ENCODE data around the gene ZNF618. TPM values are rescaled to one million over a fixed set of nuclear protein-coding genes. Genes with fewer than 3 reads are reported as not detected.

The ZNF618 gene
- total RNA-seq, 1 donor from 2014 or later: 51.5 TPM

GRCh38 chr9:113887436-113887835 lies 11.3 kb downstream of the ZNF618 start:
- Mint-ChIP-seq H3K4me1 (ENCODE audit: unreplicated experiment) (peaks cover 48% of the 10 kb centered on the region), H3K27ac (no peak overlapping the region), H3K4me3 (no peak overlapping the region), H3K36me3 (peaks cover 50% of the 10 kb centered on the region), H3K27me3 (no peaks in the 10 kb centered on the region), H3K9me3 (peaks cover 8% of the 10 kb centered on the region)
- DNase-seq (ENCODE audit: extremely low spot score, unreplicated experiment): no peak
- TF ChIP-seq CTCF (conservative IDR thresholded peaks at IDR 0.05): no peak

- no peak for TF ChIP-seq CTCF (conservative IDR thresholded peaks at IDR 0.05)
- H3K27me3 Mint-ChIP-seq: no peaks in the 10 kb centered on the region
- H3K4me3 Mint-ChIP-seq: no peak overlapping the region
- H3K4me1 Mint-ChIP-seq (ENCODE audit: unreplicated experiment): peaks cover 40% of the 10 kb centered on the region
- peaks cover 8% of the 10 kb centered on the region for H3K9me3 Mint-ChIP-seq
- no peak for DNase-seq (ENCODE audit: extremely low spot score, unreplicated experiment)
- no peak overlapping the region for H3K27ac Mint-ChIP-seq
- peaks cover 49% of the 10 kb centered on the region for H3K36me3 Mint-ChIP-seq
Measured at GRCh38 chr9:113888336-113888735, 12.2 kb downstream of the ZNF618 start.

GRCh38 chr9:113888976-113889375 lies 12.9 kb downstream of the ZNF618 start:
- no peak for DNase-seq (ENCODE audit: extremely low spot score, unreplicated experiment)
- Mint-ChIP-seq H3K27ac (no peak overlapping the region), H3K27me3 (no peaks in the 10 kb centered on the region), H3K36me3 (peaks cover 49% of the 10 kb centered on the region), H3K4me1 (ENCODE audit: unreplicated experiment) (peaks cover 34% of the 10 kb centered on the region), H3K4me3 (no peak overlapping the region), H3K9me3 (peaks cover 8% of the 10 kb centered on the region)
- TF ChIP-seq CTCF (conservative IDR thresholded peaks at IDR 0.05): no peak

GRCh38 chr9:113890704-113891103 lies 14.6 kb downstream of the ZNF618 start:
- H3K4me3 Mint-ChIP-seq: no peak overlapping the region
- H3K36me3 Mint-ChIP-seq: peaks cover 49% of the 10 kb centered on the region
- H3K4me1 Mint-ChIP-seq (ENCODE audit: unreplicated experiment): peaks cover 17% of the 10 kb centered on the region
- no peak overlapping the region for H3K27ac Mint-ChIP-seq
- H3K9me3 Mint-ChIP-seq: peaks cover 8% of the 10 kb centered on the region
- no peaks in the 10 kb centered on the region for H3K27me3 Mint-ChIP-seq
- TF ChIP-seq CTCF (conservative IDR thresholded peaks at IDR 0.05): no peak
- DNase-seq (ENCODE audit: extremely low spot score, unreplicated experiment): no peak

GRCh38 chr9:113892861-113893491 lies 16.9 kb downstream of the ZNF618 start:
- peaks cover 50% of the 10 kb centered on the region for H3K36me3 Mint-ChIP-seq
- TF ChIP-seq CTCF (conservative IDR thresholded peaks at IDR 0.05): no peak
- no peak for DNase-seq (ENCODE audit: extremely low spot score, unreplicated experiment)

More at GRCh38 chr9:113892861-113893491, 16.9 kb downstream of the ZNF618 start:
- H3K4me1 Mint-ChIP-seq (ENCODE audit: unreplicated experiment): no peaks in the 10 kb centered on the region
- H3K27ac Mint-ChIP-seq: no peak overlapping the region
- no peak overlapping the region for H3K4me3 Mint-ChIP-seq
- peaks cover 14% of the 10 kb centered on the region for H3K9me3 Mint-ChIP-seq
- H3K27me3 Mint-ChIP-seq: no peaks in the 10 kb centered on the region

Data from type B pancreatic cell (in vitro differentiated cells).